ENCODE data around the gene HSFX2.
"Not testable (repeated sequence)": the region's sequence is repeated elsewhere in the genome, so short reads cannot be mapped to it uniquely, and the experiment has no call there.

Gene HSFX2

GRCh38 chrX:149567621-149568417 lies 27.3 kb downstream of the HSFX2 start:
- DNase-seq = no peak
- Mint-ChIP-seq H3K4me3 (no peak overlapping the region), H3K27ac (no peak overlapping the region), H3K4me1 (peaks cover 13% of the 10 kb centered on the region), H3K36me3 (ENCODE audit: low read depth) (no peaks in the 10 kb centered on the region), H3K9me3 (no peaks in the 10 kb centered on the region), H3K27me3 (peaks cover 2% of the 10 kb centered on the region)
- no peak for ATAC-seq

GRCh38 chrX:149563359-149563758 lies 31.8 kb downstream of the HSFX2 start:
- Mint-ChIP-seq H3K36me3 (ENCODE audit: low read depth) (no peaks in the 10 kb centered on the region), H3K4me1 (no peaks in the 10 kb centered on the region), H3K9me3 (no peaks in the 10 kb centered on the region), H3K27ac (no peak overlapping the region), H3K27me3 (no peaks in the 10 kb centered on the region), H3K4me3 (no peak overlapping the region)
- ATAC-seq (no peak), DNase-seq (no peak)

GRCh38 chrX:149555251-149555650 lies 39.9 kb downstream of the HSFX2 start:
- H3K4me3 Mint-ChIP-seq; H3K27me3 Mint-ChIP-seq; H3K9me3 Mint-ChIP-seq; DNase-seq; ATAC-seq; H3K4me1 Mint-ChIP-seq; H3K27ac Mint-ChIP-seq; H3K36me3 Mint-ChIP-seq (ENCODE audit: low read depth): not testable (repeated sequence)

GRCh38 chrX:149551939-149552248 lies 43.2 kb downstream of the HSFX2 start:
- H3K27ac Mint-ChIP-seq; H3K27me3 Mint-ChIP-seq; DNase-seq; H3K4me3 Mint-ChIP-seq; H3K36me3 Mint-ChIP-seq (ENCODE audit: low read depth); H3K9me3 Mint-ChIP-seq; H3K4me1 Mint-ChIP-seq; ATAC-seq: not testable (repeated sequence)

GRCh38 chrX:149551245-149551938 lies 43.7 kb downstream of the HSFX2 start:
- H3K27ac Mint-ChIP-seq; H3K27me3 Mint-ChIP-seq; H3K4me1 Mint-ChIP-seq; H3K9me3 Mint-ChIP-seq; H3K36me3 Mint-ChIP-seq (ENCODE audit: low read depth); DNase-seq; H3K4me3 Mint-ChIP-seq: not testable (repeated sequence)
- peak; percentile 63 for ATAC-seq

- not testable (repeated sequence) for H3K9me3 Mint-ChIP-seq; H3K27ac Mint-ChIP-seq; H3K27me3 Mint-ChIP-seq; H3K4me1 Mint-ChIP-seq; DNase-seq; H3K4me3 Mint-ChIP-seq; ATAC-seq; H3K36me3 Mint-ChIP-seq (ENCODE audit: low read depth)
Observed at GRCh38 chrX:149550454-149550853, 44.7 kb downstream of the HSFX2 start.

GRCh38 chrX:149549701-149550100 lies 45.4 kb downstream of the HSFX2 start, which contains the start of gene HSFX3:
HSFX3 (minus strand) TSS chrX:149549924; CDS start chrX:149549852, 72 bp downstream.
- not testable (repeated sequence) for H3K9me3 Mint-ChIP-seq; DNase-seq; H3K36me3 Mint-ChIP-seq (ENCODE audit: low read depth); H3K27ac Mint-ChIP-seq; H3K27me3 Mint-ChIP-seq; H3K4me3 Mint-ChIP-seq; H3K4me1 Mint-ChIP-seq; ATAC-seq

GRCh38 chrX:149547782-149548181 lies 47.3 kb downstream of the HSFX2 start:
- ATAC-seq; H3K27me3 Mint-ChIP-seq; H3K9me3 Mint-ChIP-seq; H3K27ac Mint-ChIP-seq; H3K36me3 Mint-ChIP-seq (ENCODE audit: low read depth); H3K4me3 Mint-ChIP-seq; H3K4me1 Mint-ChIP-seq; DNase-seq: not testable (repeated sequence)

GRCh38 chrX:149546962-149547361 lies 48.2 kb downstream of the HSFX2 start:
- not testable (repeated sequence) for H3K27me3 Mint-ChIP-seq; DNase-seq; H3K36me3 Mint-ChIP-seq (ENCODE audit: low read depth); H3K4me1 Mint-ChIP-seq; H3K9me3 Mint-ChIP-seq; ATAC-seq; H3K4me3 Mint-ChIP-seq; H3K27ac Mint-ChIP-seq

- H3K9me3 Mint-ChIP-seq; H3K4me1 Mint-ChIP-seq; H3K4me3 Mint-ChIP-seq; ATAC-seq; H3K27ac Mint-ChIP-seq; H3K27me3 Mint-ChIP-seq; H3K36me3 Mint-ChIP-seq (ENCODE audit: low read depth): not testable (repeated sequence)
- peak; percentile 12 for DNase-seq
Observed at GRCh38 chrX:149545545-149546543, 49.3 kb downstream of the HSFX2 start.

All from activated naive CD8-positive, alpha-beta T cell treated with anti-CD3 and anti-CD28 coated beads, Interleukin-2, amount 50 U/mL, for 24 hours (primary cell).